Fibroblast of lung (primary cell): ENCODE data around the gene TSPAN18. TPM values are rescaled to one million over a fixed set of nuclear protein-coding genes. Genes with fewer than 3 reads are reported as not detected.

Experiments
- DNase-seq, 2 donors: peaks; one replicate each; pipeline versions ENCODE4 v3.0.0 to v3.0.0-alpha.2; 2010; ENCODE audit warnings: low read depth in 2 of 2
- H2AFZ ChIP-seq: 2 replicates; pipeline ENCODE4 v1.5.1; 2012; ENCODE audit warnings: low read length, control low read depth, inconsistent platforms
- H3K27ac ChIP-seq: 2 replicates; pipeline ENCODE4 v1.5.1; 2011; ENCODE audit warnings: low read length, control low read depth; ENCODE audit not compliant: insufficient read depth
- H3K27me3 ChIP-seq: 2 replicates; pipeline ENCODE4 v1.5.1; 2011; ENCODE audit warnings: mild to moderate bottlenecking, low read length; ENCODE audit not compliant: control insufficient read depth, insufficient read depth
- H3K36me3 ChIP-seq: 2 replicates; pipeline ENCODE4 v1.5.1; 2011; ENCODE audit warnings: low read length; ENCODE audit not compliant: control insufficient read depth, insufficient read depth
- H3K4me1 ChIP-seq: 2 replicates; pipeline ENCODE4 v1.5.1; 2011; ENCODE audit warnings: low read length; ENCODE audit not compliant: control insufficient read depth, insufficient read depth; ENCODE audit errors: extremely low read depth
- H3K4me2 ChIP-seq: 2 replicates; pipeline ENCODE4 v1.5.1; 2011; ENCODE audit warnings: low read length, control low read depth; ENCODE audit not compliant: insufficient read depth; ENCODE audit errors: extremely low read depth
- H3K4me3 ChIP-seq, 4 experiments: fragments of 200-600 bp in 1 of 4; sonication (generic) in 1 of 4; replicated peaks in 1 of 4; 2 replicates each; pipeline ENCODE4 v1.5.1; 2011 to 2016; ENCODE audit warnings: low read length in 4 of 4, low read depth in 3 of 4, mild to moderate bottlenecking in 3 of 4, control low read depth in 2 of 4, inconsistent platforms in 1 of 4, mixed read lengths in 1 of 4; ENCODE audit not compliant: insufficient read depth in 1 of 4; ENCODE audit errors: control extremely low read depth in 1 of 4
- H3K79me2 ChIP-seq: 2 replicates; pipeline ENCODE4 v1.5.1; 2012; ENCODE audit warnings: mild to moderate bottlenecking, low read length, inconsistent platforms; ENCODE audit not compliant: control insufficient read depth, insufficient read depth
- H3K9ac ChIP-seq: 2 replicates; pipeline ENCODE4 v1.5.1; 2011; ENCODE audit warnings: mild to moderate bottlenecking, low read length, control low read depth; ENCODE audit not compliant: insufficient read depth
- H3K9me3 ChIP-seq: 2 replicates; pipeline ENCODE4 v1.5.1; 2012; ENCODE audit warnings: low read depth, low read length; ENCODE audit not compliant: control insufficient read depth, insufficient read depth
- H4K20me1 ChIP-seq: 2 replicates; pipeline ENCODE4 v1.5.1; 2011; ENCODE audit warnings: low read length; ENCODE audit not compliant: control insufficient read depth, insufficient read depth; ENCODE audit errors: extremely low read depth
- CTCF ChIP-seq, 2 donors: IDR thresholded peaks in 1 of 2; conservative IDR thresholded peaks in 1 of 2; 1 replicate in 1 of 2; 2 replicates in 1 of 2; pipeline ENCODE4 v1.5.1; 2011 to 2012; ENCODE audit warnings: low read length in 2 of 2, control low read depth in 1 of 2, inconsistent platforms in 1 of 2, low read depth in 1 of 2, mild to moderate bottlenecking in 1 of 2
- EZH2 ChIP-seq: IDR thresholded peaks from 2 replicates; pipeline ENCODE4 v1.5.1; 2012; ENCODE audit warnings: low read length, control low read depth, mild to moderate bottlenecking; ENCODE audit errors: missing control alignments
- polyA plus RNA-seq, 2 donors: library from polyadenylated mRNA; depleted of rRNA in 1 of 2; stranded (reverse) in 1 of 2; unstranded in 1 of 2; fragments of >200 nt; gene quantifications; 2 replicates each; pipeline ENCODE4 v1.2.1, GENCODE V29; 2011 to 2012; ENCODE audit warnings: missing spikeins in 1 of 2
- total RNA-seq: library from RNA; depleted of rRNA; stranded (reverse); fragments of >200 nt; gene quantifications from 2 replicates; pipeline ENCODE4 v1.2.1, GENCODE V29; 2014

The TSPAN18 gene
- total and polyA plus RNA-seq, 2 donors (not counting 1 experiment from before 2014, with no cell fraction given): 0.15 TPM; not detected in 1

- Histone ChIP-seq H3K27me3 (no peaks in the 10 kb centered on the region), H3K9ac (no peak overlapping the region), H3K4me1 (peaks cover 7% of the 10 kb centered on the region), H2AFZ (no peak overlapping the region), H3K9me3 (no peaks in the 10 kb centered on the region), H3K4me2 (no peak overlapping the region), H3K36me3 (no peaks in the 10 kb centered on the region), H3K79me2 (no peaks in the 10 kb centered on the region), H3K27ac (no peak overlapping the region), H3K4me3 (no peak overlapping the region), H4K20me1 (no peaks in the 10 kb centered on the region)
- no peak for TF ChIP-seq CTCF (conservative IDR thresholded peaks at IDR 0.05 in 1 of 2, IDR thresholded peaks at IDR 0.05 in 1 of 2; ENCODE audit: low read depth in 1 of 2, low read length in 2 of 2)
- no peak for TF ChIP-seq EZH2
- no peak for DNase-seq
Observed at GRCh38 chr11:44846852-44847251, 120.1 kb downstream of the TSPAN18 start.

- Histone ChIP-seq H3K9ac (no peak overlapping the region), H3K27ac (no peak overlapping the region), H3K4me2 (no peak overlapping the region), H2AFZ (no peak overlapping the region), H4K20me1 (no peaks in the 10 kb centered on the region), H3K36me3 (no peaks in the 10 kb centered on the region), H3K79me2 (no peaks in the 10 kb centered on the region), H3K27me3 (no peaks in the 10 kb centered on the region), H3K4me3 (no peak overlapping the region), H3K4me1 (peaks cover 4% of the 10 kb centered on the region), H3K9me3 (no peaks in the 10 kb centered on the region)
- DNase-seq: no peak
- no peak for TF ChIP-seq CTCF (conservative IDR thresholded peaks at IDR 0.05 in 1 of 2, IDR thresholded peaks at IDR 0.05 in 1 of 2; ENCODE audit: low read depth in 1 of 2, low read length in 2 of 2)
- no peak for TF ChIP-seq EZH2
Observed at GRCh38 chr11:44847316-44847715, 120.6 kb downstream of the TSPAN18 start.

GRCh38 chr11:44848203-44848962 lies 121.6 kb downstream of the TSPAN18 start:
- Histone ChIP-seq H3K79me2 (no peaks in the 10 kb centered on the region), H3K4me1 (no peaks in the 10 kb centered on the region), H3K9ac (no peak overlapping the region), H3K27ac (no peak overlapping the region), H4K20me1 (no peaks in the 10 kb centered on the region), H3K4me3 (no peak overlapping the region), H3K36me3 (no peaks in the 10 kb centered on the region), H3K9me3 (no peaks in the 10 kb centered on the region), H3K4me2 (no peak overlapping the region), H3K27me3 (no peaks in the 10 kb centered on the region), H2AFZ (no peak overlapping the region)
- DNase-seq: no peak
- no peak for TF ChIP-seq CTCF (conservative IDR thresholded peaks at IDR 0.05 in 1 of 2, IDR thresholded peaks at IDR 0.05 in 1 of 2; ENCODE audit: low read depth in 1 of 2, low read length in 2 of 2)
- no peak for TF ChIP-seq EZH2
